Neural progenitor cell (in vitro differentiated cells): ENCODE measurements around the gene SP7. TPM values are rescaled to one million over a fixed set of nuclear protein-coding genes. Genes with fewer than 3 reads are reported as not detected.
"Not testable (repeated sequence)": the region's sequence is repeated elsewhere in the genome, so short reads cannot be mapped to it uniquely, and the experiment has no call there.

Experiments used
- DNase-seq: peaks from one replicate; pipeline ENCODE4 v3.0.0-alpha.2; 2016; ENCODE audit warnings: low spot score
- H2AFZ ChIP-seq: fragments of 200-600 bp; sonication (generic); replicated peaks from 2 replicates; pipeline ENCODE4 v1.6.1; 2016; ENCODE audit warnings: antibody characterized with exemption
- H3F3A ChIP-seq: fragments of 200-600 bp; sonication (generic); 2 replicates; pipeline ENCODE4 v1.6.1; 2016; ENCODE audit warnings: antibody characterized with exemption, low read depth
- H3K27ac ChIP-seq: fragments of 200-600 bp; sonication (generic); 2 replicates; pipeline ENCODE4 v1.5.1; 2016; ENCODE audit warnings: mild to moderate bottlenecking
- H3K27me3 ChIP-seq: fragments of 200-600 bp; sonication (generic); 2 replicates; pipeline ENCODE4 v1.6.1; 2016; ENCODE audit warnings: mild to moderate bottlenecking, moderate library complexity
- H3K36me3 ChIP-seq: fragments of 200-600 bp; sonication (generic); 2 replicates; pipeline ENCODE4 v1.5.1; 2016
- H3K4me1 ChIP-seq: fragments of 200-600 bp; sonication (generic); 2 replicates; pipeline ENCODE4 v1.6.1; 2016; ENCODE audit warnings: mixed run types
- H3K4me2 ChIP-seq: fragments of 200-600 bp; sonication (generic); 2 replicates; pipeline ENCODE4 v1.6.1; 2016
- H3K4me3 ChIP-seq: fragments of 200-600 bp; sonication (generic); 2 replicates; pipeline ENCODE4 v1.5.1; 2016
- H3K79me2 ChIP-seq: fragments of 200-600 bp; sonication (generic); 2 replicates; pipeline ENCODE4 v1.6.1; 2016; ENCODE audit warnings: low read depth
- H3K9ac ChIP-seq: fragments of 200-600 bp; sonication (generic); 2 replicates; pipeline ENCODE4 v1.6.1; 2016
- H3K9me3 ChIP-seq: fragments of 200-600 bp; sonication (generic); 2 replicates; pipeline ENCODE4 v1.5.1; 2016; ENCODE audit warnings: low read depth
- H4K20me1 ChIP-seq: fragments of 200-600 bp; sonication (generic); 2 replicates; pipeline ENCODE4 v1.6.1; 2016; ENCODE audit warnings: low read depth
- H3K27ac Mint-ChIP-seq: 3 replicates; pipeline ENCODE4 v1.8.0; 2021; ENCODE audit warnings: mixed read lengths
- H3K27me3 Mint-ChIP-seq: 2 replicates; pipeline ENCODE4 v1.8.0; 2022; ENCODE audit warnings: low read depth, mild to moderate bottlenecking, inconsistent platforms, moderate library complexity, mixed read lengths; ENCODE audit not compliant: insufficient read depth
- H3K36me3 Mint-ChIP-seq: 3 replicates; pipeline ENCODE4 v1.8.0; 2021; ENCODE audit warnings: mixed read lengths
- H3K4me1 Mint-ChIP-seq: 3 replicates; pipeline ENCODE4 v1.8.0; 2021; ENCODE audit warnings: mixed read lengths
- H3K4me3 Mint-ChIP-seq: 3 replicates; pipeline ENCODE4 v1.8.0; 2021; ENCODE audit warnings: mild to moderate bottlenecking, moderate library complexity, mixed read lengths
- H3K9me3 Mint-ChIP-seq: 3 replicates; pipeline ENCODE4 v1.8.0; 2020; ENCODE audit warnings: mixed read lengths
- EZH2 ChIP-seq: fragments of 200-600 bp; sonication (generic); IDR thresholded peaks from 2 replicates; pipeline ENCODE4 v1.6.1; 2017; ENCODE audit warnings: antibody characterized with exemption, mild to moderate bottlenecking, moderate library complexity
- EZH2phosphoT487 ChIP-seq: fragments of 200-600 bp; sonication (generic); IDR thresholded peaks from 2 replicates; pipeline ENCODE4 v1.6.1; 2017; ENCODE audit warnings: antibody characterized with exemption
- total RNA-seq: library from RNA; depleted of rRNA; stranded (reverse); fragments of >200 nt; gene quantifications from 2 replicates; pipeline ENCODE4 v1.2.3, GENCODE V29; 2015; ENCODE audit warnings: low replicate concordance
- TF ChIP-seq, protein P1 (sequence below): fragments of 200-600 bp; sonication (generic); IDR thresholded peaks from 2 replicates; pipeline ENCODE4 v1.5.1; 2017; ENCODE audit warnings: antibody characterized with exemption, mild to moderate bottlenecking

The SP7 gene
- total RNA-seq, 1 donor from 2014 or later, result 0.90 TPM

GRCh38 chr12:53333289-53333688 lies 2.9 kb downstream of the SP7 start:
- H3K27ac Mint-ChIP-seq, result no peak overlapping the region

DNA sequence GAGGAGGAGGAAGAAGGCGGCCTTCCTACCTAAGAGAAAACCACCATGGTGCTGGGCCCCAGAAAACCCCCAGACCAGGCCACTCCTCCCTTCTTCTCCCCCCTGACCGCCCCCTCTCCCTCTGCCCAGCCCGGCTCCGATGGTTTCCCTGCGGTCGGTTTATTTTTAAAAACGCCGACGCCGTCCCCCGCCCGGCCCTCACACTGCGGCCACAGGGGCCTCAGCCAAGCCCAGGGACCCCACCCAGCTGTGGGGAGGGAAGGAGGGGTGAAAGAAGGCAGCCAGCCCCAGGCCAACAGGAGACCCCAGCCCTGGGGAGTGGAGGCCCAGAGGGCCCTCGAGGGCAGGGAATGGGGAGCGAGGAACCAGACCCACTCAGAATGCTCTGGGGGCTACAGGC lies 3.4 kb downstream of the SP7 start:
- DNase-seq, result no peak
- H3K27me3 Mint-ChIP-seq, result peaks cover 4% of the 10 kb centered on the region

More at GRCh38 chr12:53333289-53333688, 2.9 kb downstream of the SP7 start:
- no peak overlapping the region for H3K4me3 Mint-ChIP-seq
- no peak overlapping the region for H2AFZ ChIP-seq
- no peaks in the 10 kb centered on the region for H3K9me3 Mint-ChIP-seq
- H3K9ac ChIP-seq, result no peak overlapping the region
- H3K36me3 ChIP-seq, result no peaks in the 10 kb centered on the region
- H3K4me1 Mint-ChIP-seq, result peaks cover 39% of the 10 kb centered on the region
- peaks cover 4% of the 10 kb centered on the region for H3K27me3 Mint-ChIP-seq
- H3K79me2 ChIP-seq, result no peaks in the 10 kb centered on the region
- no peak overlapping the region for H3K27ac ChIP-seq
- H4K20me1 ChIP-seq, result no peaks in the 10 kb centered on the region
- H3K4me1 ChIP-seq, result peaks cover 32% of the 10 kb centered on the region
- no peak overlapping the region for H3K4me2 ChIP-seq
- no peak overlapping the region for H3K4me3 ChIP-seq
- no peak for TF ChIP-seq EZH2phosphoT487
- no peak for TF ChIP-seq EZH2
- TF ChIP-seq, protein P1, sequence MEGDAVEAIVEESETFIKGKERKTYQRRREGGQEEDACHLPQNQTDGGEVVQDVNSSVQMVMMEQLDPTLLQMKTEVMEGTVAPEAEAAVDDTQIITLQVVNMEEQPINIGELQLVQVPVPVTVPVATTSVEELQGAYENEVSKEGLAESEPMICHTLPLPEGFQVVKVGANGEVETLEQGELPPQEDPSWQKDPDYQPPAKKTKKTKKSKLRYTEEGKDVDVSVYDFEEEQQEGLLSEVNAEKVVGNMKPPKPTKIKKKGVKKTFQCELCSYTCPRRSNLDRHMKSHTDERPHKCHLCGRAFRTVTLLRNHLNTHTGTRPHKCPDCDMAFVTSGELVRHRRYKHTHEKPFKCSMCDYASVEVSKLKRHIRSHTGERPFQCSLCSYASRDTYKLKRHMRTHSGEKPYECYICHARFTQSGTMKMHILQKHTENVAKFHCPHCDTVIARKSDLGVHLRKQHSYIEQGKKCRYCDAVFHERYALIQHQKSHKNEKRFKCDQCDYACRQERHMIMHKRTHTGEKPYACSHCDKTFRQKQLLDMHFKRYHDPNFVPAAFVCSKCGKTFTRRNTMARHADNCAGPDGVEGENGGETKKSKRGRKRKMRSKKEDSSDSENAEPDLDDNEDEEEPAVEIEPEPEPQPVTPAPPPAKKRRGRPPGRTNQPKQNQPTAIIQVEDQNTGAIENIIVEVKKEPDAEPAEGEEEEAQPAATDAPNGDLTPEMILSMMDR, result no peak
- H3K27me3 ChIP-seq, result peaks cover 4% of the 10 kb centered on the region
- H3F3A ChIP-seq, result peaks cover 2% of the 10 kb centered on the region
- no peaks in the 10 kb centered on the region for H3K36me3 Mint-ChIP-seq
- no peaks in the 10 kb centered on the region for H3K9me3 ChIP-seq
- no peak for DNase-seq

GRCh38 chr12:53332339-53332738 lies 3.8 kb downstream of the SP7 start:
- H3K4me2 ChIP-seq, H3F3A ChIP-seq, H3K9me3 Mint-ChIP-seq, H2AFZ ChIP-seq, H3K27me3 Mint-ChIP-seq, H3K36me3 Mint-ChIP-seq, H3K4me3 ChIP-seq, DNase-seq, H3K4me3 Mint-ChIP-seq, H3K9me3 ChIP-seq, H3K27me3 ChIP-seq, H3K9ac ChIP-seq, H3K36me3 ChIP-seq, H3K27ac ChIP-seq, H3K79me2 ChIP-seq, H4K20me1 ChIP-seq: not testable (repeated sequence)
- H3K4me1 Mint-ChIP-seq, result peaks cover 38% of the 10 kb centered on the region
- peak overlapping the region; percentile 47 for H3K27ac Mint-ChIP-seq
- peaks cover 30% of the 10 kb centered on the region for H3K4me1 ChIP-seq

More for the DNA sequence above, 3.4 kb downstream of the SP7 start:
- Histone ChIP-seq H3K27ac (no peak overlapping the region), H3F3A (peaks cover 2% of the 10 kb centered on the region), H3K36me3 (no peaks in the 10 kb centered on the region), H3K4me2 (no peak overlapping the region), H3K4me1 (peaks cover 30% of the 10 kb centered on the region), H3K9ac (no peak overlapping the region), H3K79me2 (no peaks in the 10 kb centered on the region), H3K4me3 (no peak overlapping the region), H3K9me3 (no peaks in the 10 kb centered on the region), H4K20me1 (no peaks in the 10 kb centered on the region), H3K27me3 (peaks cover 7% of the 10 kb centered on the region), H2AFZ (no peak overlapping the region)
- TF ChIP-seq EZH2 (no peak), EZH2phosphoT487 (no peak)
- TF ChIP-seq, protein P1, result no peak
- no peak overlapping the region for H3K27ac Mint-ChIP-seq
- H3K4me3 Mint-ChIP-seq, result no peak overlapping the region
- no peaks in the 10 kb centered on the region for H3K36me3 Mint-ChIP-seq
- no peaks in the 10 kb centered on the region for H3K9me3 Mint-ChIP-seq
- H3K4me1 Mint-ChIP-seq, result peaks cover 36% of the 10 kb centered on the region

GRCh38 chr12:53330671-53331070 lies 5.5 kb downstream of the SP7 start:
- TF ChIP-seq EZH2phosphoT487 (no peak), EZH2 (no peak)
- TF ChIP-seq, protein P1, result no peak
- peaks cover 6% of the 10 kb centered on the region for H3K27me3 Mint-ChIP-seq
- Histone ChIP-seq H3K4me3 (no peak overlapping the region), H3K9ac (no peak overlapping the region), H3K27ac (no peak overlapping the region), H3K9me3 (no peaks in the 10 kb centered on the region), H3K36me3 (no peaks in the 10 kb centered on the region), H3K4me1 (peaks cover 38% of the 10 kb centered on the region), H3K79me2 (no peaks in the 10 kb centered on the region), H3F3A (peaks cover 20% of the 10 kb centered on the region), H3K4me2 (no peak overlapping the region), H4K20me1 (no peaks in the 10 kb centered on the region), H2AFZ (no peak overlapping the region), H3K27me3 (peaks cover 25% of the 10 kb centered on the region)
- H3K9me3 Mint-ChIP-seq, result no peaks in the 10 kb centered on the region
- H3K4me1 Mint-ChIP-seq, result peaks cover 47% of the 10 kb centered on the region
- H3K4me3 Mint-ChIP-seq, result no peak overlapping the region
- no peak overlapping the region for H3K27ac Mint-ChIP-seq
- no peaks in the 10 kb centered on the region for H3K36me3 Mint-ChIP-seq
- no peak for DNase-seq
